Esophagus muscularis mucosa (tissue), 4 donors: ENCODE measurements around the gene LRRK1. TPM values are rescaled to one million over a fixed set of nuclear protein-coding genes. Genes with fewer than 3 reads are reported as not detected.

Source experiments
- DNase-seq: peaks from one replicate; pipeline ENCODE4 v3.0.0-alpha.2; 2017; ENCODE audit errors: extremely low spot score
- H3K27ac ChIP-seq, 4 donors: fragments of 200-600 bp; sonication (generic); replicated peaks in 1 of 4; 1 replicate in 3 of 4; 2 replicates in 1 of 4; pipeline ENCODE4 v1.5.1; 2016 to 2019; ENCODE audit warnings: mild to moderate bottlenecking in 1 of 4
- H3K27me3 ChIP-seq, 4 donors: fragments of 200-600 bp; sonication (generic); one replicate each; pipeline versions ENCODE4 v1.5.1 to v1.6.0; 2016 to 2019
- H3K36me3 ChIP-seq, 4 donors: fragments of 200-600 bp; sonication (generic); one replicate each; pipeline ENCODE4 v1.5.1; 2016 to 2019
- H3K4me1 ChIP-seq, 4 donors: fragments of 200-600 bp; sonication (generic); one replicate each; pipeline ENCODE4 v1.5.1; 2016 to 2019
- H3K4me3 ChIP-seq, 4 donors: fragments of 200-600 bp; sonication (generic); 1 replicate in 2 of 4; 2 replicates in 2 of 4; pipeline ENCODE4 v1.5.1; 2016 to 2019; ENCODE audit warnings: mild to moderate bottlenecking in 4 of 4, moderate library complexity in 1 of 4
- H3K9me3 ChIP-seq, 4 donors: fragments of 200-600 bp; sonication (generic); 1 replicate in 3 of 4; 2 replicates in 1 of 4; pipeline ENCODE4 v1.5.1; 2016 to 2019
- EP300 ChIP-seq: sonication (generic); formaldehyde crosslinking; IDR thresholded peaks from one replicate; pipeline ENCODE4 v1.6.1; 2017; ENCODE audit warnings: antibody characterized with exemption
- POLR2A ChIP-seq: fragments of 450-650 bp; IDR thresholded peaks from one replicate; pipeline ENCODE4 v1.6.1; 2017; ENCODE audit warnings: antibody characterized with exemption, moderate library complexity, mild to moderate bottlenecking, low read depth
- POLR2AphosphoS5 ChIP-seq, 2 donors: sonication (generic); formaldehyde crosslinking; IDR thresholded peaks; one replicate each; pipeline ENCODE4 v1.6.1; 2017; ENCODE audit warnings: antibody characterized with exemption in 2 of 2
- WGBS: methylation state at CpG from one replicate; pipeline ENCODE4 v1.1.5; 2018; 5-methylcytosine and 5-hydroxymethylcytosine counted together
- intact Hi-C: fragments of 100-400 bp; cut with DNase I; formaldehyde crosslinking; loops from one replicate; pipeline ENCODE4 v1.15.1; 2023
- total RNA-seq, 4 donors: library from RNA; depleted of rRNA; stranded (reverse); fragments of >200 nt; gene quantifications; one replicate each; pipeline versions ENCODE4 v1.1.0 to v1.2.1, GENCODE V29; 2016
- TF ChIP-seq, protein P1 (sequence below), 3 experiments: fragments of 200-600 bp in 2 of 3; fragments of 450-650 bp in 1 of 3; sonication (generic) in 2 of 3; IDR thresholded peaks; one replicate each; pipeline ENCODE4 v1.5.1; 2017 to 2019; ENCODE audit warnings: antibody characterized with exemption in 3 of 3, mild to moderate bottlenecking in 2 of 3, moderate library complexity in 1 of 3

The LRRK1 gene
- total RNA-seq, 4 donors from 2014 or later, result 11.3 to 18.0 (median 15.4) TPM

GRCh38 chr15:100959066-100960050, 40.2 kb downstream of the LRRK1 start:
- TF ChIP-seq, protein P1, sequence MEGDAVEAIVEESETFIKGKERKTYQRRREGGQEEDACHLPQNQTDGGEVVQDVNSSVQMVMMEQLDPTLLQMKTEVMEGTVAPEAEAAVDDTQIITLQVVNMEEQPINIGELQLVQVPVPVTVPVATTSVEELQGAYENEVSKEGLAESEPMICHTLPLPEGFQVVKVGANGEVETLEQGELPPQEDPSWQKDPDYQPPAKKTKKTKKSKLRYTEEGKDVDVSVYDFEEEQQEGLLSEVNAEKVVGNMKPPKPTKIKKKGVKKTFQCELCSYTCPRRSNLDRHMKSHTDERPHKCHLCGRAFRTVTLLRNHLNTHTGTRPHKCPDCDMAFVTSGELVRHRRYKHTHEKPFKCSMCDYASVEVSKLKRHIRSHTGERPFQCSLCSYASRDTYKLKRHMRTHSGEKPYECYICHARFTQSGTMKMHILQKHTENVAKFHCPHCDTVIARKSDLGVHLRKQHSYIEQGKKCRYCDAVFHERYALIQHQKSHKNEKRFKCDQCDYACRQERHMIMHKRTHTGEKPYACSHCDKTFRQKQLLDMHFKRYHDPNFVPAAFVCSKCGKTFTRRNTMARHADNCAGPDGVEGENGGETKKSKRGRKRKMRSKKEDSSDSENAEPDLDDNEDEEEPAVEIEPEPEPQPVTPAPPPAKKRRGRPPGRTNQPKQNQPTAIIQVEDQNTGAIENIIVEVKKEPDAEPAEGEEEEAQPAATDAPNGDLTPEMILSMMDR (IDR thresholded peaks at IDR 0.05), result no peak
- TF ChIP-seq EP300 (no peak), POLR2AphosphoS5 (IDR thresholded peaks at IDR 0.05) (no peak), POLR2A (no peak)

DNA sequence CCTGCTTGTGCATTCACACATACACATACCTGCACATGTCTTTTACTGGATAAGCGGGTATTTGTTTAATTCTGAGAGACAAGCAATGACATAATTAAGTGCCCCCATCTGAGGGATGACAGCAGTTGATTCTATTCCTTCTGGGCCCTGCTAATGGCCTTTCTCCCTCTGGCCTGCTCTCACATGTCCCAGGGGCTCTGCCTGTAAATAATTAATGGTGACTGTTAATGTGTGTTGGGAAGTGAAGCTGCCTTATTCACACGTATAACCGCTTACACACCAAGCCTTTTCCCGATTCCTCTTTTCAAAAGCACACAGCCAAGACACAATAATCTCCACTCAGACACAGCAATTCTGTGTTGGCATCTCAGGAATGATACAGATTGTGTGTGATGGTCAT, 47.8 kb downstream of the LRRK1 start:
- 70% methylated on average over 4 of the region's 4 CpGs for WGBS
- H3K27me3 ChIP-seq, result peaks cover 0 to 11% (median 0%) of the 10 kb centered on the region in 4 donors
- H3K4me3 ChIP-seq, result no peak overlapping the region
- no peaks in the 10 kb centered on the region for H3K9me3 ChIP-seq
- no peak overlapping the region for H3K27ac ChIP-seq
- intact Hi-C loops, result no loop called here
- TF ChIP-seq POLR2AphosphoS5 (IDR thresholded peaks at IDR 0.05), result no peak
- no peak for TF ChIP-seq EP300
- TF ChIP-seq, protein P1 (IDR thresholded peaks at IDR 0.05), result no peak
- no peak for TF ChIP-seq POLR2A
- no peak for DNase-seq
- H3K36me3 ChIP-seq, result no peaks in the 10 kb centered on the region
- no peaks in the 10 kb centered on the region for H3K4me1 ChIP-seq

More at GRCh38 chr15:100959066-100960050, 40.2 kb downstream of the LRRK1 start:
- no peak overlapping the region for H3K27ac ChIP-seq
- H3K36me3 ChIP-seq, result no peaks in the 10 kb centered on the region
- no peak for DNase-seq
- 73% methylated on average over 14 of the region's 14 CpGs for WGBS
- H3K9me3 ChIP-seq, result no peaks in the 10 kb centered on the region
- no peaks in the 10 kb centered on the region for H3K27me3 ChIP-seq
- peaks cover 0 to 14% (median 3%) of the 10 kb centered on the region in 4 donors for H3K4me1 ChIP-seq
- intact Hi-C loops, result no loop called here
- no peak overlapping the region for H3K4me3 ChIP-seq

DNA sequence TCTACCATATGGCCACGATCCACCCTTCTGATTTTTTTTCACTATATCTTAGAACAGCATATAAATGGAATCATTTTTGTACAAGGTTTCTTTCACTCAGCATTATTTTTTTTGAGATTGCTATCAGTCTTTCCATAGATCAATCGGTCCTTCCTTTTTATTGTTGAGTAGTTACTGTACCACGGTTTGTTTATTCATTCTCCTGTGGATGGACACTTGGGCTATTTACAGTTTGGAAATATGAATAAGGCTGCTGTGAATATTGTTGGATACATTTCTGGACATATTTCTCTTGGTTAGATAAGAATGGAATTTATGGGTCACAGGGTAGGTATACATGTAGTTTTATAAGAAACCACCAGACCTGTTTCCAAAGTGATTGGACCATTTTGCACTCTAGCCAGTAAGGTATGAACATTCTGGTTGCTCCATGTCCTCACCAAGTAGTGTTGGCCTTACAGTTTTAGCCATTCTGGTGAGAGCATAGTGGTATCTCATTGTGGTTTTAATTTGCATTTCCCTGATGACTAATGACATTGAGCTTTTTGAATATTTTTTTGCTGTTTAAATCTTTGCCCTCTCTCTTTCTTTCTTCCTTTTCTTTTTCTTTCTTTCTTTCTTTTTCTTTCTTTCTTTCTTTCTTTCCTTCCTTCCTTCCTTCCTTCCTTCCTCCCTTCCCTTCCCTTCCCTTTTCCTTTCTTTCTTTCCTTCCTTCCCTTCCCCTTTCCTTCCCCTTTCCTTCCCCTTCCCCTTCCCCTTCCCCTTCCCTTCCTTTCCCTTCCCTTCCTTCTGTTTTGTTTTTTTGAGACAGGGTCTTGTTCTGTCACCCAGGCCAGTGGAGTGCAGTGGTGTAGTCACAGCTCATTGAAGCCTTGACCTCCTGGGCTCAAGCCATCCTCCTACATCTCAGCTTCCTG, 49.2 kb downstream of the LRRK1 start:
- peaks cover 0 to 22% (median 6%) of the 10 kb centered on the region in 4 donors for H3K27me3 ChIP-seq
- no peaks in the 10 kb centered on the region for H3K9me3 ChIP-seq
- no peak overlapping the region for H3K27ac ChIP-seq
- H3K36me3 ChIP-seq, result no peaks in the 10 kb centered on the region
- 91% methylated on average over 3 of the region's 3 CpGs for WGBS
- peaks cover 4 to 5% (median 5%) of the 10 kb centered on the region in 4 donors for H3K4me1 ChIP-seq
- DNase-seq, result no peak
- TF ChIP-seq, protein P1 (IDR thresholded peaks at IDR 0.05), result no peak
- TF ChIP-seq EP300, result no peak
- no peak for TF ChIP-seq POLR2AphosphoS5 (IDR thresholded peaks at IDR 0.05)
- TF ChIP-seq POLR2A, result no peak
- intact Hi-C loops, result no loop called here
- H3K4me3 ChIP-seq, result no peak overlapping the region

- TF ChIP-seq EP300 (no peak), POLR2A (no peak)
- TF ChIP-seq, protein P1 (IDR thresholded peaks at IDR 0.05), result no peak
- peak overlapping the region; percentile 29 to 47 (median 41) for H3K4me3 ChIP-seq
- intact Hi-C loops, result no loop called here
These were observed 53.8 kb downstream of the LRRK1 start for GRCh38 chr15:100972975-100973350.

More at GRCh38 chr15:100972975-100973350, 53.8 kb downstream of the LRRK1 start:
- WGBS, result 74% methylated on average over 2 of the region's 36 CpGs
- Histone ChIP-seq H3K9me3 (no peaks in the 10 kb centered on the region), H3K4me1 (peaks cover 10 to 12% (median 12%) of the 10 kb centered on the region in 4 donors), H3K36me3 (no peaks in the 10 kb centered on the region), H3K27ac (no peak overlapping the region), H3K27me3 (peaks cover 0 to 43% (median 9%) of the 10 kb centered on the region in 4 donors)
- no peak for DNase-seq
